Thymus (tissue), 11 donors: ENCODE measurements around the gene BICDL1. TPM values are rescaled to one million over a fixed set of nuclear protein-coding genes. Genes with fewer than 3 reads are reported as not detected.
"Not testable (repeated sequence)": the region's sequence is repeated elsewhere in the genome, so short reads cannot be mapped to it uniquely, and the experiment has no call there.

ENCODE experiments used
- DNase-seq, 9 donors: peaks; one replicate each; pipeline ENCODE4 v3.0.0-alpha.2; 2013; ENCODE audit warnings: low spot score in 9 of 9, low read depth in 6 of 9, missing footprints in 1 of 9
- H3K27ac ChIP-seq, 2 donors: one replicate each; pipeline ENCODE4 v1.5.1; 2013; ENCODE audit warnings: control low read depth in 1 of 2, low read depth in 1 of 2, low read length in 1 of 2, mild to moderate bottlenecking in 1 of 2, moderate library complexity in 1 of 2
- H3K27me3 ChIP-seq, 2 donors: one replicate each; pipeline ENCODE4 v1.5.1; 2013; ENCODE audit warnings: low read length in 1 of 2; ENCODE audit not compliant: control insufficient read depth in 2 of 2, insufficient read depth in 1 of 2
- H3K36me3 ChIP-seq, 2 donors: one replicate each; pipeline ENCODE4 v1.5.1; 2013; ENCODE audit warnings: low read length in 1 of 2, mild to moderate bottlenecking in 1 of 2, moderate library complexity in 1 of 2; ENCODE audit not compliant: control insufficient read depth in 2 of 2, insufficient read depth in 2 of 2
- H3K4me1 ChIP-seq, 2 donors: one replicate each; pipeline ENCODE4 v1.5.1; 2013; ENCODE audit warnings: low read length in 2 of 2; ENCODE audit not compliant: control insufficient read depth in 2 of 2, insufficient read depth in 2 of 2
- H3K4me3 ChIP-seq, 2 donors: one replicate each; pipeline ENCODE4 v1.5.1; 2013; ENCODE audit warnings: low read length in 2 of 2, control low read depth in 1 of 2, mild to moderate bottlenecking in 1 of 2
- H3K9me3 ChIP-seq, 2 donors: one replicate each; pipeline ENCODE4 v1.5.1; 2013; ENCODE audit warnings: low read length in 1 of 2, mild to moderate bottlenecking in 1 of 2; ENCODE audit not compliant: control insufficient read depth in 2 of 2, insufficient read depth in 1 of 2
- WGBS: extraction: QIAGEN DNeasy Blood & Tissue Kit; methylation state at CpG from one replicate; pipeline ENCODE4 v1.1.7; 2013; 5-methylcytosine and 5-hydroxymethylcytosine counted together
- polyA plus RNA-seq: library from polyadenylated mRNA; stranded (reverse); fragments of 200-250 nt; gene quantifications from one replicate; pipeline ENCODE4 v1.2.3, GENCODE V29; 2013
- total RNA-seq: library from RNA; stranded (reverse); fragments of 120-200 nt; gene quantifications from one replicate; pipeline ENCODE4 v1.2.4, GENCODE V29; 2013
- donor health status: healthy.

Gene BICDL1
- total and polyA plus RNA-seq, 2 donors: 18.7 to 67.6 TPM

DNA sequence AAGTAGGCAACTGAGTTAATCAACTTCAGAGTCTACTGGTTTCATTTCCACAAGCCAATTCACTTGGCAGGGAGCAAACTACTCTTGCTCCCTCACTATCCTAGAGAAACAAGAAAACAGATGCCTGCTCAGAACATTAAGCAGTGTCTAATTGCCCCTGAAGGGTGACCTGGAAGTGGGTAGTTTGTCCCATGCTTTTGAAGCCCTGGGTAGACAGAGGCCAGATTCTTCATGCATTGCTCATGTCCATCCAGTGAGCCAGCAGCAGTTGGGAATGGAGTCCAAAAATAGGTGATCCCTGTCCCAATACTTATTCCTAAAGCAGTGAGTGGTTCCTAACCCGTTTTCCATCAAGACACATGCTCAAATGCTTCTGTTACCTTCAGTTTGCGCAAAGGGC lies 48.8 kb downstream of the BICDL1 start:
- no peak overlapping the region for H3K4me3 ChIP-seq
- H3K27ac ChIP-seq: no peak overlapping the region
- no peaks in the 10 kb centered on the region for H3K9me3 ChIP-seq
- 91% methylated on average over 2 of the region's 2 CpGs for WGBS
- H3K4me1 ChIP-seq: no peaks in the 10 kb centered on the region
- no peaks in the 10 kb centered on the region for H3K36me3 ChIP-seq
- DNase-seq: no peak
- no peaks in the 10 kb centered on the region for H3K27me3 ChIP-seq

GRCh38 chr12:120039711-120040110 lies 50.7 kb downstream of the BICDL1 start:
- Histone ChIP-seq H3K4me1 (no peaks in the 10 kb centered on the region), H3K4me3 (no peak overlapping the region), H3K27ac (no peak overlapping the region), H3K27me3 (no peaks in the 10 kb centered on the region), H3K9me3 (no peaks in the 10 kb centered on the region), H3K36me3 (no peaks in the 10 kb centered on the region)
- no peak for DNase-seq
- 98% methylated on average over 3 of the region's 3 CpGs for WGBS

DNA sequence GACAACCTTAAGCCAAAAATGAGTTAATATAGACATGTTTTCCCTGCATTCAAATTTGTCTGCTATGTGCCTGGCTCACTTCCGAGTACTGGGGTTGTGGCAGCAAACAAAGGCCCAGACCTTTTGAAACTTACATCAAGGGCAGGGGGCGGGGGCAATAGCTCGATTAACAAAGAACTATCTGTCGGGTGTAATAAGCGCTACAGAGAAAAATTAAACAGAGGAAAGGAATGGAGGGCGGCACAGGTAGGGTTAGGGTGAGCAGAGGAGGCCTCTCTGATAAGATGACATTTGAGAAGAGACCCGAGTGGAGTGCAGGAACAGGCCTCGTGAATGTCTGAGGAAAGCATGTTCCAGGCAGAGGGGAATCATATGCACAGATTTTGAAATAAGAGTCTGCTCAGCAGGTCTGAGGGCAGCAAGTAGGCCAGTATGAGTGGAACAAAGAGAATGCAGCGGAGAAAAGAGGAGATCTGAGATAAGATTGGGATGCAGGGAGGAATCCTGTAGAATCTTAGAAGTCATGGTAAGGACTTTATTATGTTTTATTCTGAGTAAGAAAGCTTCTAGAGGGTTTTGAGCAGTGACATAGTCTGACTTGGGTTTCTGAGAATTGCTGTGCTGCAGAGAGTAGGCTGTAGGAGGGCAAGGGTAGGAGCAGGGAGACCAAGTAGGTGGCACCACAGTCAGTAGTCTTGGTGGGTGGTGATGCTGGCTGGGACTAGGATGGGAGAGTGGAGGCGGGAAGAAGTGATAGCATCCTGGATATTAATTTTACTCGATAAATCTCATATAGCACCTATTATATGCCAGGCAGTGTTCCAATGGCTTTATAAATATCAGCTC lies 52.6 kb downstream of the BICDL1 start:
- Histone ChIP-seq H3K9me3 (no peaks in the 10 kb centered on the region), H3K4me1 (no peaks in the 10 kb centered on the region), H3K4me3 (no peak overlapping the region), H3K27ac (no peak overlapping the region), H3K36me3 (no peaks in the 10 kb centered on the region), H3K27me3 (no peaks in the 10 kb centered on the region)
- 93% methylated on average over 11 of the region's 11 CpGs for WGBS
- peak in 1 of 9 donors; percentile 10 for DNase-seq

GRCh38 chr12:120045367-120045766 lies 56.3 kb downstream of the BICDL1 start:
- WGBS: 98% methylated on average over 3 of the region's 5 CpGs
- not testable (repeated sequence) for H3K27me3 ChIP-seq, H3K4me3 ChIP-seq, H3K4me1 ChIP-seq, H3K9me3 ChIP-seq, DNase-seq, H3K36me3 ChIP-seq, H3K27ac ChIP-seq

- no peak for DNase-seq
- Histone ChIP-seq H3K4me3 (no peak overlapping the region), H3K4me1 (no peaks in the 10 kb centered on the region), H3K9me3 (no peaks in the 10 kb centered on the region), H3K36me3 (no peaks in the 10 kb centered on the region), H3K27ac (no peak overlapping the region), H3K27me3 (no peaks in the 10 kb centered on the region)
- WGBS: 98% methylated on average over 1 of the region's 1 CpG
These were observed 58.0 kb downstream of the BICDL1 start for GRCh38 chr12:120047072-120047471.

GRCh38 chr12:120048263-120048662 lies 59.2 kb downstream of the BICDL1 start:
- peak in 1 of 9 donors; percentile 21 for DNase-seq
- Histone ChIP-seq H3K4me3 (no peak overlapping the region), H3K9me3 (no peaks in the 10 kb centered on the region), H3K36me3 (no peaks in the 10 kb centered on the region), H3K27me3 (no peaks in the 10 kb centered on the region), H3K4me1 (no peaks in the 10 kb centered on the region), H3K27ac (no peak overlapping the region)

DNA sequence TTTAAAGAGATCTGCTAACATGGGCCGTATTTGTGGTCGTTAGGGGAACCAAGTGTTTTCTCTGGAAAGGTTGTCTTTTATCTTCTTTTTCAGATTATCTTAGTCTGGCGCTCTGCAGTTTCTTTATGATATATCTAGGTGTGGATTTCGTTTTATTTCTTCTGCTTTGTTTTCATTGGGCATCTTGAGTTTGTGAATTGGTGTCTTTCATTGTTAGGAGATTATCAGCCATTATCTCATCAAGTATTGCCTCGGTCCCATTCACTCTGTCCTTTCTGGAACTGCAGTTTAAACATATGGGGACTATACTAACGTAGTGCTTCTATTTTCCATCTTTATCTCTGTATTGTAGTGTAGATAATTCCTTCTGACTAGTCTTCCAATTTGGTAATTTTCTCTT lies 60.4 kb downstream of the BICDL1 start:
- Histone ChIP-seq H3K9me3 (no peaks in the 10 kb centered on the region), H3K27me3 (no peaks in the 10 kb centered on the region), H3K27ac (no peak overlapping the region), H3K36me3 (no peaks in the 10 kb centered on the region), H3K4me3 (no peak overlapping the region), H3K4me1 (no peaks in the 10 kb centered on the region)
- WGBS: 94% methylated on average over 6 of the region's 6 CpGs
- DNase-seq: no peak

- Histone ChIP-seq H3K9me3 (no peaks in the 10 kb centered on the region), H3K27ac (no peak overlapping the region), H3K4me1 (no peaks in the 10 kb centered on the region), H3K27me3 (no peaks in the 10 kb centered on the region), H3K36me3 (no peaks in the 10 kb centered on the region), H3K4me3 (no peak overlapping the region)
- DNase-seq: no peak
- WGBS: 98% methylated on average over 3 of the region's 3 CpGs
These were observed 62.5 kb downstream of the BICDL1 start for GRCh38 chr12:120051535-120051934.

DNA sequence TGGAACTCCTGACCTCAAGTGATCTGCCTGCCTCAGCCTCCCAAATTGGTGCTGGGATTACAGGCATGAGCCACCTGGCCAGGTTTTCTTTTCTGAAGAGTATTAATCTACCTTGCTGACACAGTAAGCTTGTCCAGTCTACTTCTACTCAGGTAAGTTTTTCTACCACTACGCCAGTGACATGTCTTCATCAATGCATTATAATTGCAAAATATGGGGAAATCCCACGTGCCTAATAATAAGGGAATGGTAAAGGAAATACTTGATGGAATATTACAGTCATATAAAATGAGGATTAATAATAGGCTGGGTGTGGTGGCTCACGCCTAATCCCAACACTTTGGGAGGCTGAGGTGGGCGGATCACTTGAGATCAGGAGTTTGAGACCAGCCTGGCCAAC lies 65.3 kb downstream of the BICDL1 start:
- no peaks in the 10 kb centered on the region for H3K27me3 ChIP-seq
- no peak overlapping the region for H3K27ac ChIP-seq
- H3K36me3 ChIP-seq: no peaks in the 10 kb centered on the region
- H3K4me3 ChIP-seq: no peak overlapping the region
- WGBS: 98% methylated on average over 4 of the region's 4 CpGs
- no peaks in the 10 kb centered on the region for H3K9me3 ChIP-seq
- H3K4me1 ChIP-seq: no peaks in the 10 kb centered on the region
- DNase-seq: no peak
